ENCODE results near the gene CD19.

DNA sequence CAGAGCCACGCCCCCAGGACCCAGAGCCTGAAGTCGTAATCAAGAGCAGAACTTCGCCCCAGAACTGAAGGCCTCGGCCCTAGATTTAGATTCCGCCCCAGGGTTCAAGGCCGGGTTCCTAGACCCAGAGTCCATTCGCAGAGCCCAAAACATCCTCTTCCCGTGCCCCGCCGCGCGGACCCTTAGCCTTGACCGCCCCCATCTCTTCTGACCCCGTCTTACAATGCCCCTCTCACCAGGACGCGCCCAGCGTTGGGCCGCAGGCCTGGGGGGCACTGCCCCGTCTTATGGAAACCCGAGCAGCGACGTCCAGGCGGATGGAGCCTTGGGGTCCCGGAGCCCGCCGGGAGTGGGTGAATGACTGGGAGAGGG lies 5.0 kb downstream of the CD19 start:
- TF ChIP-seq POLR2A (IDR thresholded peaks at IDR 0.05), result no peak
- TF ChIP-seq, protein P1, sequence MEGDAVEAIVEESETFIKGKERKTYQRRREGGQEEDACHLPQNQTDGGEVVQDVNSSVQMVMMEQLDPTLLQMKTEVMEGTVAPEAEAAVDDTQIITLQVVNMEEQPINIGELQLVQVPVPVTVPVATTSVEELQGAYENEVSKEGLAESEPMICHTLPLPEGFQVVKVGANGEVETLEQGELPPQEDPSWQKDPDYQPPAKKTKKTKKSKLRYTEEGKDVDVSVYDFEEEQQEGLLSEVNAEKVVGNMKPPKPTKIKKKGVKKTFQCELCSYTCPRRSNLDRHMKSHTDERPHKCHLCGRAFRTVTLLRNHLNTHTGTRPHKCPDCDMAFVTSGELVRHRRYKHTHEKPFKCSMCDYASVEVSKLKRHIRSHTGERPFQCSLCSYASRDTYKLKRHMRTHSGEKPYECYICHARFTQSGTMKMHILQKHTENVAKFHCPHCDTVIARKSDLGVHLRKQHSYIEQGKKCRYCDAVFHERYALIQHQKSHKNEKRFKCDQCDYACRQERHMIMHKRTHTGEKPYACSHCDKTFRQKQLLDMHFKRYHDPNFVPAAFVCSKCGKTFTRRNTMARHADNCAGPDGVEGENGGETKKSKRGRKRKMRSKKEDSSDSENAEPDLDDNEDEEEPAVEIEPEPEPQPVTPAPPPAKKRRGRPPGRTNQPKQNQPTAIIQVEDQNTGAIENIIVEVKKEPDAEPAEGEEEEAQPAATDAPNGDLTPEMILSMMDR (IDR thresholded peaks at IDR 0.05), result no peak
- no peak for TF ChIP-seq EP300 (IDR thresholded peaks at IDR 0.05)
